GM23338 (cell line): ENCODE measurements around the gene SST. TPM values are rescaled to one million over a fixed set of nuclear protein-coding genes. Genes with fewer than 3 reads are reported as not detected.

Experiments used
- ATAC-seq: fragments of 200-7000 bp; cut with Tn5 transposase; 3 replicates; pipeline ENCODE4 v1.9.1; 2020
- DNase-seq: peaks from one replicate; pipeline ENCODE4 v3.0.0-alpha.2; 2015; ENCODE audit warnings: low spot score
- H2AFZ ChIP-seq: fragments of 200-600 bp; sonication (generic); 2 replicates; pipeline ENCODE4 v1.8.0; 2016; ENCODE audit warnings: antibody characterized with exemption, mild to moderate bottlenecking, moderate library complexity
- H3F3A ChIP-seq: fragments of 200-600 bp; sonication (generic); replicated peaks from 2 replicates; pipeline ENCODE4 v1.8.0; 2017; ENCODE audit warnings: antibody characterized with exemption, mixed run types, low read depth
- H3K27ac ChIP-seq: fragments of 200-600 bp; sonication (generic); 2 replicates; pipeline ENCODE4 v1.6.1; 2016; ENCODE audit warnings: low read depth
- H3K27me3 ChIP-seq: fragments of 200-600 bp; sonication (generic); 2 replicates; pipeline ENCODE4 v1.8.0; 2016; ENCODE audit warnings: mild to moderate bottlenecking, mixed run types, moderate library complexity; ENCODE audit not compliant: insufficient read depth
- H3K36me3 ChIP-seq: fragments of 200-600 bp; sonication (generic); 2 replicates; pipeline ENCODE4 v1.8.0; 2016; ENCODE audit warnings: mild to moderate bottlenecking; ENCODE audit not compliant: insufficient read depth
- H3K4me1 ChIP-seq: fragments of 200-600 bp; sonication (generic); 2 replicates; pipeline ENCODE4 v1.8.0; 2016; ENCODE audit warnings: mild to moderate bottlenecking, moderate library complexity; ENCODE audit not compliant: insufficient read depth
- H3K4me2 ChIP-seq: fragments of 200-600 bp; sonication (generic); 2 replicates; pipeline ENCODE4 v1.7.1; 2017; ENCODE audit warnings: mixed run types
- H3K4me3 ChIP-seq: fragments of 200-600 bp; sonication (generic); 2 replicates; pipeline ENCODE4 v1.6.1; 2016; ENCODE audit warnings: mixed run types
- H3K79me2 ChIP-seq: fragments of 200-600 bp; sonication (generic); replicated peaks from 2 replicates; pipeline ENCODE4 v1.8.0; 2017; ENCODE audit warnings: mild to moderate bottlenecking; ENCODE audit not compliant: insufficient read depth
- H3K9me2 ChIP-seq: fragments of 200-600 bp; sonication (generic); 2 replicates; pipeline ENCODE4 v1.8.0; 2017; ENCODE audit not compliant: insufficient read depth
- H4K20me1 ChIP-seq: fragments of 200-600 bp; sonication (generic); replicated peaks from 2 replicates; pipeline ENCODE4 v1.8.0; 2017; ENCODE audit warnings: mild to moderate bottlenecking; ENCODE audit not compliant: insufficient read depth
- H3K27ac Mint-ChIP-seq: 2 replicates; pipeline ENCODE4 v1.8.0; 2020; ENCODE audit warnings: inconsistent platforms, mild to moderate bottlenecking, moderate library complexity, mixed read lengths
- H3K27me3 Mint-ChIP-seq: 3 replicates; pipeline ENCODE4 v1.8.0; 2022; ENCODE audit warnings: low read depth, mild to moderate bottlenecking, moderate library complexity, mixed read lengths, inconsistent platforms; ENCODE audit not compliant: insufficient read depth, poor library complexity
- H3K36me3 Mint-ChIP-seq: 3 replicates; pipeline ENCODE4 v1.8.0; 2021; ENCODE audit warnings: low read depth, mild to moderate bottlenecking, inconsistent platforms, moderate library complexity, mixed read lengths
- H3K4me1 Mint-ChIP-seq: 3 replicates; pipeline ENCODE4 v1.8.0; 2020; ENCODE audit warnings: mild to moderate bottlenecking, inconsistent platforms, mixed read lengths
- H3K4me3 Mint-ChIP-seq: 3 replicates; pipeline ENCODE4 v1.8.0; 2021; ENCODE audit warnings: moderate library complexity, mild to moderate bottlenecking, inconsistent platforms, mixed read lengths
- H3K9me3 Mint-ChIP-seq: 3 replicates; pipeline ENCODE4 v1.8.0; 2020; ENCODE audit warnings: moderate library complexity, mild to moderate bottlenecking, inconsistent platforms, mixed read lengths
- CREB1 ChIP-seq: fragments of 250-450 bp; sonication (Bioruptor Pico); IDR thresholded peaks from 2 replicates; pipeline ENCODE4 v1.5.0; 2020; ENCODE audit warnings: low read depth, mild to moderate bottlenecking, moderate library complexity
- CTCF ChIP-seq, 2 experiments: fragments of 200-600 bp in 1 of 2; sonication (generic) in 1 of 2; conservative IDR thresholded peaks; 2 replicates each; pipeline versions ENCODE4 v1.5.1 to v1.6.1; 2016 to 2017; ENCODE audit warnings: antibody characterized with exemption in 2 of 2, low read depth in 2 of 2, mild to moderate bottlenecking in 2 of 2, moderate library complexity in 1 of 2
- ETS1 ChIP-seq: IDR thresholded peaks from 2 replicates; pipeline ENCODE4 v1.6.1; 2016; ENCODE audit warnings: antibody characterized with exemption
- EZH2 ChIP-seq: fragments of 200-600 bp; sonication (generic); IDR thresholded peaks from one replicate; pipeline ENCODE4 v1.8.0; 2017; ENCODE audit warnings: antibody characterized with exemption, mild to moderate bottlenecking, low read depth; ENCODE audit not compliant: unreplicated experiment
- EZH2phosphoT487 ChIP-seq: fragments of 200-600 bp; sonication (generic); IDR thresholded peaks from one replicate; pipeline ENCODE4 v1.8.1; 2018; ENCODE audit warnings: antibody characterized with exemption; ENCODE audit not compliant: unreplicated experiment
- JUNB ChIP-seq: IDR thresholded peaks from one replicate; pipeline ENCODE4 v1.6.1; 2016; ENCODE audit warnings: antibody characterized with exemption; ENCODE audit not compliant: unreplicated experiment
- NANOG ChIP-seq: IDR thresholded peaks from 2 replicates; pipeline ENCODE4 v1.6.1; 2016; ENCODE audit warnings: antibody characterized with exemption, borderline replicate concordance
- POLR2AphosphoS5 ChIP-seq: IDR thresholded peaks from 2 replicates; pipeline ENCODE4 v1.6.1; 2016; ENCODE audit warnings: antibody characterized with exemption, low read depth
- STAT1 ChIP-seq: IDR thresholded peaks from one replicate; pipeline ENCODE4 v1.6.1; 2016; ENCODE audit warnings: antibody characterized with exemption; ENCODE audit not compliant: unreplicated experiment
- ZNF114 ChIP-seq: fragments of 250-450 bp; sonication (Bioruptor Pico); IDR thresholded peaks from 2 replicates; pipeline ENCODE4 v1.5.0; 2020; ENCODE audit warnings: mild to moderate bottlenecking, moderate library complexity
- ZNF331 ChIP-seq: fragments of 250-450 bp; sonication (Bioruptor Pico); IDR thresholded peaks from 2 replicates; pipeline ENCODE4 v1.5.0; 2020; ENCODE audit warnings: low read depth, mild to moderate bottlenecking, moderate library complexity
- polyA plus RNA-seq: library from polyadenylated mRNA; unstranded; fragments of >200 nt; fragmentation: Nextera tagmentation; extraction: Ambion mirVana; gene quantifications from 2 replicates; pipeline ENCODE4 v1.2.1, GENCODE V29; 2016
- total RNA-seq: library from RNA; depleted of rRNA; stranded (reverse); fragments of >200 nt; shearing (Covaris generic); gene quantifications from 2 replicates; pipeline ENCODE4 v1.2.3, GENCODE V29; 2014
- TF ChIP-seq, protein P1 (sequence below): fragments of 250-450 bp; sonication (Bioruptor Pico); IDR thresholded peaks from 2 replicates; pipeline ENCODE4 v1.5.0; 2020; ENCODE audit warnings: mild to moderate bottlenecking, moderate library complexity
- TF ChIP-seq, protein P2 (sequence below): IDR thresholded peaks from one replicate; pipeline ENCODE4 v1.6.1; 2018; ENCODE audit warnings: antibody characterized with exemption; ENCODE audit not compliant: unreplicated experiment

SST gene
- total and polyA plus RNA-seq, 2 experiments from 2014 or later: 3.9 TPM; not detected in 1

- no peak overlapping the region for H3K27ac ChIP-seq
- Mint-ChIP-seq H3K27me3 (peaks cover 37% of the 10 kb centered on the region), H3K36me3 (no peaks in the 10 kb centered on the region), H3K9me3 (no peaks in the 10 kb centered on the region), H3K27ac (no peak overlapping the region), H3K4me3 (no peak overlapping the region), H3K4me1 (peaks cover 30% of the 10 kb centered on the region)
- H2AFZ ChIP-seq: no peak overlapping the region
- ATAC-seq: no peak
- H3K4me2 ChIP-seq: no peak overlapping the region
- H3K79me2 ChIP-seq: no peaks in the 10 kb centered on the region
- peaks cover 25% of the 10 kb centered on the region for H3K27me3 ChIP-seq
- TF ChIP-seq, protein P1, sequence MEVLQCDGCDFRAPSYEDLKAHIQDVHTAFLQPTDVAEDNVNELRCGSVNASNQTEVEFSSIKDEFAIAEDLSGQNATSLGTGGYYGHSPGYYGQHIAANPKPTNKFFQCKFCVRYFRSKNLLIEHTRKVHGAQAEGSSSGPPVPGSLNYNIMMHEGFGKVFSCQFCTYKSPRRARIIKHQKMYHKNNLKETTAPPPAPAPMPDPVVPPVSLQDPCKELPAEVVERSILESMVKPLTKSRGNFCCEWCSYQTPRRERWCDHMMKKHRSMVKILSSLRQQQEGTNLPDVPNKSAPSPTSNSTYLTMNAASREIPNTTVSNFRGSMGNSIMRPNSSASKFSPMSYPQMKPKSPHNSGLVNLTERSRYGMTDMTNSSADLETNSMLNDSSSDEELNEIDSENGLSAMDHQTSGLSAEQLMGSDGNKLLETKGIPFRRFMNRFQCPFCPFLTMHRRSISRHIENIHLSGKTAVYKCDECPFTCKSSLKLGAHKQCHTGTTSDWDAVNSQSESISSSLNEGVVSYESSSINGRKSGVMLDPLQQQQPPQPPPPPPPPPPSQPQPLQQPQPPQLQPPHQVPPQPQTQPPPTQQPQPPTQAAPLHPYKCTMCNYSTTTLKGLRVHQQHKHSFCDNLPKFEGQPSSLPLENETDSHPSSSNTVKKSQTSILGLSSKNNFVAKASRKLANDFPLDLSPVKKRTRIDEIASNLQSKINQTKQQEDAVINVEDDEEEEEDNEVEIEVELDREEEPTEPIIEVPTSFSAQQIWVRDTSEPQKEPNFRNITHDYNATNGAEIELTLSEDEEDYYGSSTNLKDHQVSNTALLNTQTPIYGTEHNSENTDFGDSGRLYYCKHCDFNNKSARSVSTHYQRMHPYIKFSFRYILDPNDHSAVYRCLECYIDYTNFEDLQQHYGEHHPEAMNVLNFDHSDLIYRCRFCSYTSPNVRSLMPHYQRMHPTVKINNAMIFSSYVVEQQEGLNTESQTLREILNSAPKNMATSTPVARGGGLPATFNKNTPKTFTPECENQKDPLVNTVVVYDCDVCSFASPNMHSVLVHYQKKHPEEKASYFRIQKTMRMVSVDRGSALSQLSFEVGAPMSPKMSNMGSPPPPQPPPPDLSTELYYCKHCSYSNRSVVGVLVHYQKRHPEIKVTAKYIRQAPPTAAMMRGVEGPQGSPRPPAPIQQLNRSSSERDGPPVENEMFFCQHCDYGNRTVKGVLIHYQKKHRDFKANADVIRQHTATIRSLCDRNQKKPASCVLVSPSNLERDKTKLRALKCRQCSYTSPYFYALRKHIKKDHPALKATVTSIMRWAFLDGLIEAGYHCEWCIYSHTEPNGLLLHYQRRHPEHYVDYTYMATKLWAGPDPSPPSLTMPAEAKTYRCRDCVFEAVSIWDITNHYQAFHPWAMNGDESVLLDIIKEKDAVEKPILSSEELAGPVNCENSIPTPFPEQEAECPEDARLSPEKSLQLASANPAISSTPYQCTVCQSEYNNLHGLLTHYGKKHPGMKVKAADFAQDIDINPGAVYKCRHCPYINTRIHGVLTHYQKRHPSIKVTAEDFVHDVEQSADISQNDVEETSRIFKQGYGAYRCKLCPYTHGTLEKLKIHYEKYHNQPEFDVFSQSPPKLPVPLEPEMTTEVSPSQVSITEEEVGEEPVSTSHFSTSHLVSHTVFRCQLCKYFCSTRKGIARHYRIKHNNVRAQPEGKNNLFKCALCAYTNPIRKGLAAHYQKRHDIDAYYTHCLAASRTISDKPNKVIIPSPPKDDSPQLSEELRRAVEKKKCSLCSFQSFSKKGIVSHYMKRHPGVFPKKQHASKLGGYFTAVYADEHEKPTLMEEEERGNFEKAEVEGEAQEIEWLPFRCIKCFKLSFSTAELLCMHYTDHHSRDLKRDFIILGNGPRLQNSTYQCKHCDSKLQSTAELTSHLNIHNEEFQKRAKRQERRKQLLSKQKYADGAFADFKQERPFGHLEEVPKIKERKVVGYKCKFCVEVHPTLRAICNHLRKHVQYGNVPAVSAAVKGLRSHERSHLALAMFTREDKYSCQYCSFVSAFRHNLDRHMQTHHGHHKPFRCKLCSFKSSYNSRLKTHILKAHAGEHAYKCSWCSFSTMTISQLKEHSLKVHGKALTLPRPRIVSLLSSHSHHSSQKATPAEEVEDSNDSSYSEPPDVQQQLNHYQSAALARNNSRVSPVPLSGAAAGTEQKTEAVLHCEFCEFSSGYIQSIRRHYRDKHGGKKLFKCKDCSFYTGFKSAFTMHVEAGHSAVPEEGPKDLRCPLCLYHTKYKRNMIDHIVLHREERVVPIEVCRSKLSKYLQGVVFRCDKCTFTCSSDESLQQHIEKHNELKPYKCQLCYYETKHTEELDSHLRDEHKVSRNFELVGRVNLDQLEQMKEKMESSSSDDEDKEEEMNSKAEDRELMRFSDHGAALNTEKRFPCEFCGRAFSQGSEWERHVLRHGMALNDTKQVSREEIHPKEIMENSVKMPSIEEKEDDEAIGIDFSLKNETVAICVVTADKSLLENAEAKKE (CRISPR knock-in tag): no peak
- TF ChIP-seq ZNF331 (CRISPR knock-in tag): no peak
- no peak for TF ChIP-seq STAT1
- no peak for TF ChIP-seq NANOG
- TF ChIP-seq CTCF (conservative IDR thresholded peaks at IDR 0.05; ENCODE audit: low read depth in 2 of 2): no peak
- no peak for TF ChIP-seq ZNF114 (CRISPR knock-in tag)
- TF ChIP-seq ETS1: no peak
- no peak for TF ChIP-seq EZH2
- no peak for TF ChIP-seq JUNB
- no peak for TF ChIP-seq POLR2AphosphoS5
- no peak for TF ChIP-seq EZH2phosphoT487
- TF ChIP-seq, protein P2, sequence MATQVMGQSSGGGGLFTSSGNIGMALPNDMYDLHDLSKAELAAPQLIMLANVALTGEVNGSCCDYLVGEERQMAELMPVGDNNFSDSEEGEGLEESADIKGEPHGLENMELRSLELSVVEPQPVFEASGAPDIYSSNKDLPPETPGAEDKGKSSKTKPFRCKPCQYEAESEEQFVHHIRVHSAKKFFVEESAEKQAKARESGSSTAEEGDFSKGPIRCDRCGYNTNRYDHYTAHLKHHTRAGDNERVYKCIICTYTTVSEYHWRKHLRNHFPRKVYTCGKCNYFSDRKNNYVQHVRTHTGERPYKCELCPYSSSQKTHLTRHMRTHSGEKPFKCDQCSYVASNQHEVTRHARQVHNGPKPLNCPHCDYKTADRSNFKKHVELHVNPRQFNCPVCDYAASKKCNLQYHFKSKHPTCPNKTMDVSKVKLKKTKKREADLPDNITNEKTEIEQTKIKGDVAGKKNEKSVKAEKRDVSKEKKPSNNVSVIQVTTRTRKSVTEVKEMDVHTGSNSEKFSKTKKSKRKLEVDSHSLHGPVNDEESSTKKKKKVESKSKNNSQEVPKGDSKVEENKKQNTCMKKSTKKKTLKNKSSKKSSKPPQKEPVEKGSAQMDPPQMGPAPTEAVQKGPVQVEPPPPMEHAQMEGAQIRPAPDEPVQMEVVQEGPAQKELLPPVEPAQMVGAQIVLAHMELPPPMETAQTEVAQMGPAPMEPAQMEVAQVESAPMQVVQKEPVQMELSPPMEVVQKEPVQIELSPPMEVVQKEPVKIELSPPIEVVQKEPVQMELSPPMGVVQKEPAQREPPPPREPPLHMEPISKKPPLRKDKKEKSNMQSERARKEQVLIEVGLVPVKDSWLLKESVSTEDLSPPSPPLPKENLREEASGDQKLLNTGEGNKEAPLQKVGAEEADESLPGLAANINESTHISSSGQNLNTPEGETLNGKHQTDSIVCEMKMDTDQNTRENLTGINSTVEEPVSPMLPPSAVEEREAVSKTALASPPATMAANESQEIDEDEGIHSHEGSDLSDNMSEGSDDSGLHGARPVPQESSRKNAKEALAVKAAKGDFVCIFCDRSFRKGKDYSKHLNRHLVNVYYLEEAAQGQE: no peak
- no peak for TF ChIP-seq CREB1 (CRISPR knock-in tag)
- H3K9me2 ChIP-seq: peaks cover 7% of the 10 kb centered on the region
- peaks cover 21% of the 10 kb centered on the region; the same call in 1 of the 2 replicates for H3K4me1 ChIP-seq
- H4K20me1 ChIP-seq: no peaks in the 10 kb centered on the region
- no peaks in the 10 kb centered on the region for H3K36me3 ChIP-seq
- no peak overlapping the region for H3K4me3 ChIP-seq
- DNase-seq: no peak
- H3F3A ChIP-seq: no peaks in the 10 kb centered on the region
Observed at GRCh38 chr3:187624588-187624987, 45.6 kb downstream of the SST start.
